ENCODE results near the gene TRPT1. TPM values are rescaled to one million over a fixed set of nuclear protein-coding genes. Genes with fewer than 3 reads are reported as not detected.

Gene TRPT1
- polyA plus RNA-seq, 4 donors = 46.5 to 115 (median 68.0) TPM

- Histone ChIP-seq H3K4me1 (ENCODE audit: control insufficient read depth in 3 of 3, insufficient read depth in 2 of 3, low read depth in 1 of 3, low read length in 2 of 3) (peaks cover 0 to 51% (median 0%) of the 10 kb centered on the region in 3 donors), H3K36me3 (ENCODE audit: control insufficient read depth in 3 of 3, insufficient read depth in 2 of 3, low read depth in 1 of 3, low read length in 3 of 3) (peaks cover 0 to 44% (median 5%) of the 10 kb centered on the region in 3 donors), H3K9me3 (ENCODE audit: control insufficient read depth in 2 of 2, insufficient read depth in 1 of 2, low read depth in 1 of 2, low read length in 1 of 2) (no peaks in the 10 kb centered on the region), H3K27ac (ENCODE audit: low read depth in 1 of 3, low read length in 2 of 3) (peak overlapping the region in 2 of 3 donors; percentile 15 to 20), H3K27me3 (ENCODE audit: control insufficient read depth in 3 of 3, insufficient read depth in 3 of 3, low read length in 3 of 3) (no peaks in the 10 kb centered on the region), H3K4me3 (ENCODE audit: low read depth in 1 of 3, low read length in 3 of 3) (no peak overlapping the region)
- DNase-seq (no peak), FAIRE-seq (no peak)
- 51 to 64% (median 61%) methylated on average over 5 of the region's 5 CpGs for WGBS, 3 donors
Observed at GRCh38 chr11:64244107-64244506, 18.1 kb upstream of the TRPT1 start.

- Histone ChIP-seq H3K9me3 (ENCODE audit: control insufficient read depth in 2 of 2, insufficient read depth in 1 of 2, low read depth in 1 of 2, low read length in 1 of 2) (no peaks in the 10 kb centered on the region), H3K36me3 (ENCODE audit: control insufficient read depth in 3 of 3, insufficient read depth in 2 of 3, low read depth in 1 of 3, low read length in 3 of 3) (peaks cover 0 to 51% (median 5%) of the 10 kb centered on the region in 3 donors), H3K4me3 (ENCODE audit: low read depth in 1 of 3, low read length in 3 of 3) (no peak overlapping the region), H3K27ac (ENCODE audit: low read depth in 1 of 3, low read length in 2 of 3) (peak overlapping the region in 2 of 3 donors; percentile 6 to 33), H3K27me3 (ENCODE audit: control insufficient read depth in 3 of 3, insufficient read depth in 3 of 3, low read length in 3 of 3) (no peaks in the 10 kb centered on the region), H3K4me1 (ENCODE audit: control insufficient read depth in 3 of 3, insufficient read depth in 2 of 3, low read depth in 1 of 3, low read length in 2 of 3) (peaks cover 0 to 45% (median 0%) of the 10 kb centered on the region in 3 donors)
- WGBS, 3 donors = 73 to 80% (median 80%) methylated on average over 6 to 8 of the region's 8 CpGs
- DNase-seq (no peak), FAIRE-seq (no peak)
Observed at GRCh38 chr11:64243236-64243854, 17.4 kb upstream of the TRPT1 start.

- H3K4me1 ChIP-seq (ENCODE audit: control insufficient read depth in 3 of 3, insufficient read depth in 2 of 3, low read depth in 1 of 3, low read length in 2 of 3) = peaks cover 0 to 49% (median 0%) of the 10 kb centered on the region in 3 donors
- peak overlapping the region; percentile 68 to 97 (median 74) for H3K4me3 ChIP-seq (ENCODE audit: low read depth in 1 of 3, low read length in 3 of 3)
- peaks cover 0 to 67% (median 5%) of the 10 kb centered on the region in 3 donors for H3K36me3 ChIP-seq (ENCODE audit: control insufficient read depth in 3 of 3, insufficient read depth in 2 of 3, low read depth in 1 of 3, low read length in 3 of 3)
- H3K27me3 ChIP-seq (ENCODE audit: control insufficient read depth in 3 of 3, insufficient read depth in 3 of 3, low read length in 3 of 3) = no peaks in the 10 kb centered on the region
- peak overlapping the region; percentile 91 to 99 (median 99) for H3K27ac ChIP-seq (ENCODE audit: low read depth in 1 of 3, low read length in 2 of 3)
- WGBS, 3 donors = 0 to 1% (median 0%) methylated on average over 45 to 63 of the region's 63 CpGs
- no peak for FAIRE-seq
- no peaks in the 10 kb centered on the region for H3K9me3 ChIP-seq (ENCODE audit: control insufficient read depth in 2 of 2, insufficient read depth in 1 of 2, low read depth in 1 of 2, low read length in 1 of 2)
- DNase-seq = peak; percentile 68 to 82
Observed at GRCh38 chr11:64241491-64242374, 15.7 kb upstream of the TRPT1 start.

- peak overlapping the region; percentile 38 to 74 (median 60) for H3K4me3 ChIP-seq (ENCODE audit: low read depth in 1 of 3, low read length in 3 of 3)
- H3K36me3 ChIP-seq (ENCODE audit: control insufficient read depth in 3 of 3, insufficient read depth in 2 of 3, low read depth in 1 of 3, low read length in 3 of 3) = peaks cover 0 to 68% (median 5%) of the 10 kb centered on the region in 3 donors
- WGBS, 3 donors = 1 to 2% (median 1%) methylated on average over 18 to 24 of the region's 24 CpGs
- peaks cover 0 to 50% (median 0%) of the 10 kb centered on the region in 3 donors for H3K4me1 ChIP-seq (ENCODE audit: control insufficient read depth in 3 of 3, insufficient read depth in 2 of 3, low read depth in 1 of 3, low read length in 2 of 3)
- DNase-seq (peak; percentile 99 to 100), FAIRE-seq (no peak)
- H3K9me3 ChIP-seq (ENCODE audit: control insufficient read depth in 2 of 2, insufficient read depth in 1 of 2, low read depth in 1 of 2, low read length in 1 of 2) = no peaks in the 10 kb centered on the region
- H3K27me3 ChIP-seq (ENCODE audit: control insufficient read depth in 3 of 3, insufficient read depth in 3 of 3, low read length in 3 of 3) = no peaks in the 10 kb centered on the region
- H3K27ac ChIP-seq (ENCODE audit: low read depth in 1 of 3, low read length in 2 of 3) = peak overlapping the region; percentile 82 to 99 (median 99)
Observed at GRCh38 chr11:64241241-64241490, 15.2 kb upstream of the TRPT1 start.

GRCh38 chr11:64240435-64241240, 14.7 kb upstream of the TRPT1 start, which contains the start of gene FKBP2:
Gene FKBP2, plus strand, starts transcription at chr11:64241095. Its CDS starts 1,293 bp downstream, at chr11:64242388.
- Histone ChIP-seq H3K27me3 (ENCODE audit: control insufficient read depth in 3 of 3, insufficient read depth in 3 of 3, low read length in 3 of 3) (no peaks in the 10 kb centered on the region), H3K4me1 (ENCODE audit: control insufficient read depth in 3 of 3, insufficient read depth in 2 of 3, low read depth in 1 of 3, low read length in 2 of 3) (peaks cover 0 to 54% (median 0%) of the 10 kb centered on the region in 3 donors), H3K36me3 (ENCODE audit: control insufficient read depth in 3 of 3, insufficient read depth in 2 of 3, low read depth in 1 of 3, low read length in 3 of 3) (peaks cover 0 to 70% (median 5%) of the 10 kb centered on the region in 3 donors), H3K27ac (ENCODE audit: low read depth in 1 of 3, low read length in 2 of 3) (peak within 1 kb of the TSS; percentile 91 to 99 (median 99)), H3K4me3 (ENCODE audit: low read depth in 1 of 3, low read length in 3 of 3) (peak within 1 kb of the TSS; percentile 68 to 97 (median 74)), H3K9me3 (ENCODE audit: control insufficient read depth in 2 of 2, insufficient read depth in 1 of 2, low read depth in 1 of 2, low read length in 1 of 2) (no peaks in the 10 kb centered on the region)
- peak; percentile 98 to 99 for DNase-seq
- FAIRE-seq = no peak
- 1% methylated on average over 55 to 58 of the region's 58 CpGs for WGBS, 3 donors

- DNase-seq = no peak
- Histone ChIP-seq H3K36me3 (ENCODE audit: control insufficient read depth in 3 of 3, insufficient read depth in 2 of 3, low read depth in 1 of 3, low read length in 3 of 3) (peaks cover 0 to 68% (median 5%) of the 10 kb centered on the region in 3 donors), H3K9me3 (ENCODE audit: control insufficient read depth in 2 of 2, insufficient read depth in 1 of 2, low read depth in 1 of 2, low read length in 1 of 2) (no peaks in the 10 kb centered on the region), H3K27ac (ENCODE audit: low read depth in 1 of 3, low read length in 2 of 3) (peak overlapping the region; percentile 82 to 99 (median 99)), H3K4me1 (ENCODE audit: control insufficient read depth in 3 of 3, insufficient read depth in 2 of 3, low read depth in 1 of 3, low read length in 2 of 3) (peaks cover 0 to 54% (median 0%) of the 10 kb centered on the region in 3 donors), H3K4me3 (ENCODE audit: low read depth in 1 of 3, low read length in 3 of 3) (peak overlapping the region in 2 of 3 donors; percentile 60 to 74), H3K27me3 (ENCODE audit: control insufficient read depth in 3 of 3, insufficient read depth in 3 of 3, low read length in 3 of 3) (no peaks in the 10 kb centered on the region)
- no peak for FAIRE-seq
- 44 to 61% (median 54%) methylated on average over 11 of the region's 11 CpGs for WGBS, 3 donors
Observed at GRCh38 chr11:64239662-64240434, 13.9 kb upstream of the TRPT1 start.

GRCh38 chr11:64238999-64239398, 13.0 kb upstream of the TRPT1 start:
- Histone ChIP-seq H3K36me3 (ENCODE audit: control insufficient read depth in 3 of 3, insufficient read depth in 2 of 3, low read depth in 1 of 3, low read length in 3 of 3) (peaks cover 0 to 59% (median 3%) of the 10 kb centered on the region in 3 donors), H3K9me3 (ENCODE audit: control insufficient read depth in 2 of 2, insufficient read depth in 1 of 2, low read depth in 1 of 2, low read length in 1 of 2) (no peaks in the 10 kb centered on the region), H3K4me3 (ENCODE audit: low read depth in 1 of 3, low read length in 3 of 3) (no peak overlapping the region), H3K27me3 (ENCODE audit: control insufficient read depth in 3 of 3, insufficient read depth in 3 of 3, low read length in 3 of 3) (no peaks in the 10 kb centered on the region), H3K4me1 (ENCODE audit: control insufficient read depth in 3 of 3, insufficient read depth in 2 of 3, low read depth in 1 of 3, low read length in 2 of 3) (peaks cover 0 to 52% (median 0%) of the 10 kb centered on the region in 3 donors), H3K27ac (ENCODE audit: low read depth in 1 of 3, low read length in 2 of 3) (peak overlapping the region in 1 of 3 donors; percentile 69)
- WGBS, 3 donors = 78 to 89% (median 80%) methylated on average over 5 of the region's 5 CpGs
- DNase-seq (no peak), FAIRE-seq (no peak)

Data from small intestine (tissue), 7 donors.